ENCODE measurements around the gene UFSP2. TPM values are rescaled to one million over a fixed set of nuclear protein-coding genes. Genes with fewer than 3 reads are reported as not detected.

Gene UFSP2
- total RNA-seq, 2 donors from 2014 or later = 35.1 to 44.7 TPM

DNA sequence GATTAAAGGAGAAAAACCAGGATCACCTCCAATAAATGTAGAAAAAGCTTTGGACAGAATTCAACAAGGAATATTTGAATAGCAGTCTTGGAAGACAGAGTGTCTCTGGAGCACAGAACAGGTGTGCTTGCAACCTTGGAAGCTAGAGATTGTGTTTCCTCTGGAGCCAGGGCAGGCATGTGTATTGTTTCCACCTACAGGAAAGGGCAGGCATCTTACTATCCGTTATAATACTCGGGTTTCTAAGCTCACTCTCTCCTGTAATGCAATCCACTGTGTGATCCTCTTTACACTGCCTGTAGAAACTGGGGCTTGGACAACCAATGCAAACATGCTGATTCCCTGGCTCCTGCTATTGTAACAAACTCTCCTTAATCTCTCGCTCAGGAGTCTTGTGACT is 31.4 kb upstream of the UFSP2 start:
- TF ChIP-seq, protein P1, sequence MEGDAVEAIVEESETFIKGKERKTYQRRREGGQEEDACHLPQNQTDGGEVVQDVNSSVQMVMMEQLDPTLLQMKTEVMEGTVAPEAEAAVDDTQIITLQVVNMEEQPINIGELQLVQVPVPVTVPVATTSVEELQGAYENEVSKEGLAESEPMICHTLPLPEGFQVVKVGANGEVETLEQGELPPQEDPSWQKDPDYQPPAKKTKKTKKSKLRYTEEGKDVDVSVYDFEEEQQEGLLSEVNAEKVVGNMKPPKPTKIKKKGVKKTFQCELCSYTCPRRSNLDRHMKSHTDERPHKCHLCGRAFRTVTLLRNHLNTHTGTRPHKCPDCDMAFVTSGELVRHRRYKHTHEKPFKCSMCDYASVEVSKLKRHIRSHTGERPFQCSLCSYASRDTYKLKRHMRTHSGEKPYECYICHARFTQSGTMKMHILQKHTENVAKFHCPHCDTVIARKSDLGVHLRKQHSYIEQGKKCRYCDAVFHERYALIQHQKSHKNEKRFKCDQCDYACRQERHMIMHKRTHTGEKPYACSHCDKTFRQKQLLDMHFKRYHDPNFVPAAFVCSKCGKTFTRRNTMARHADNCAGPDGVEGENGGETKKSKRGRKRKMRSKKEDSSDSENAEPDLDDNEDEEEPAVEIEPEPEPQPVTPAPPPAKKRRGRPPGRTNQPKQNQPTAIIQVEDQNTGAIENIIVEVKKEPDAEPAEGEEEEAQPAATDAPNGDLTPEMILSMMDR (IDR thresholded peaks at IDR 0.05) = no peak
- no peaks in the 10 kb centered on the region for H3K9me3 ChIP-seq

DNA sequence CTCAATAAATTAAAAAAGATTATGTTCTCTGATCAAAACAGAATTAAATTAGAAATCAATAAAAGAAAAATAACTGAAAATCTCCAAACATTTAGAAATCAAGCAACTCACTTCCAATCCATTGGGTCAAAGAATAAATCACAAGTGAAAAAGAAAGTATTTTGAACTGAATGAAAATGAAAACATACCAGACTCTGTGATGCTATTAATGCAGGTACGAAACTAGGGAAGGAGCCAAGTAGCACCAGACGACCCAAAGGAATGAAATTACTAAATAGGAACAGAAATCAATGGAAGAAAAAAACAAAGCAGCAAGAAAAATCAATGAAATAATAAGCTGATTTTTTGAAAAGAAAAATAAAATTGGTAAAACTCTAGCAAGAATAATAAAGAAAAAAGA is 30.4 kb upstream of the UFSP2 start:
- TF ChIP-seq, protein P1 (IDR thresholded peaks at IDR 0.05) = no peak
- Histone ChIP-seq H3K27me3 (replicated peaks; ENCODE audit: insufficient read depth) (no peaks in the 10 kb centered on the region), H3K36me3 (no peaks in the 10 kb centered on the region), H3K4me3 (no peak overlapping the region), H3K9me3 (no peaks in the 10 kb centered on the region), H3K4me1 (ENCODE audit: control insufficient read depth in 1 of 2, low read depth in 2 of 2) (no peaks in the 10 kb centered on the region), H3K27ac (no peak overlapping the region)
- ATAC-seq (ENCODE audit: insufficient number of reproducible peaks, low FRiP score, low read depth) (no peak), DNase-seq (ENCODE audit: low spot score) (no peak)

More for the DNA sequence above, 31.4 kb upstream of the UFSP2 start:
- Histone ChIP-seq H3K4me1 (ENCODE audit: control insufficient read depth in 1 of 2, low read depth in 2 of 2) (no peaks in the 10 kb centered on the region), H3K27ac (no peak overlapping the region), H3K27me3 (replicated peaks; ENCODE audit: insufficient read depth) (no peaks in the 10 kb centered on the region), H3K4me3 (no peak overlapping the region), H3K36me3 (no peaks in the 10 kb centered on the region)
- DNase-seq (ENCODE audit: low spot score) = no peak
- ATAC-seq (ENCODE audit: insufficient number of reproducible peaks, low FRiP score, low read depth) = no peak

DNA sequence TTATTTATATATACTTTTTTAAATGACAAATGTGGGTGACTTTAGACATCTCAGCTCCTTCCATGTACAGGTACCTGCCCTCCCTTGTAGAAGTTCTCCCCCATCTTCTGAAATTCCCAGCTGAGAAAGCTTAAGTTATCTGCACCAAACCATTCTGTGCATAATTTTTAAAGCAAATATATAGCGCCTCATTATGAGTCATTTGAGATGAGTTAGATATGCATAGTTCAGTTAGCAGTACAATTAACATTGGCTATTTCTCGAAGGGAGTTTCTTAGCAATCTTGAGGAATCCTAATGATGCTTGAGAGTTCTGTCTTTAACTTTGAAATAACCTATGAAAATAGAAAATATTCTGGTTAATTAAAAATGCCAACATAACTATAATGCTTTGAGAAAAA is 19.4 kb upstream of the UFSP2 start:
- no peaks in the 10 kb centered on the region for H3K36me3 ChIP-seq
- ATAC-seq (ENCODE audit: insufficient number of reproducible peaks, low FRiP score, low read depth) (no peak), DNase-seq (ENCODE audit: low spot score) (no peak)
- no peaks in the 10 kb centered on the region for H3K4me1 ChIP-seq (ENCODE audit: control insufficient read depth in 1 of 2, low read depth in 2 of 2)
- H3K27me3 ChIP-seq (replicated peaks; ENCODE audit: insufficient read depth) = no peaks in the 10 kb centered on the region
- H3K9me3 ChIP-seq = no peaks in the 10 kb centered on the region
- TF ChIP-seq, protein P1 (IDR thresholded peaks at IDR 0.05) = no peak
- H3K27ac ChIP-seq = no peak overlapping the region
- no peak overlapping the region for H3K4me3 ChIP-seq

DNA sequence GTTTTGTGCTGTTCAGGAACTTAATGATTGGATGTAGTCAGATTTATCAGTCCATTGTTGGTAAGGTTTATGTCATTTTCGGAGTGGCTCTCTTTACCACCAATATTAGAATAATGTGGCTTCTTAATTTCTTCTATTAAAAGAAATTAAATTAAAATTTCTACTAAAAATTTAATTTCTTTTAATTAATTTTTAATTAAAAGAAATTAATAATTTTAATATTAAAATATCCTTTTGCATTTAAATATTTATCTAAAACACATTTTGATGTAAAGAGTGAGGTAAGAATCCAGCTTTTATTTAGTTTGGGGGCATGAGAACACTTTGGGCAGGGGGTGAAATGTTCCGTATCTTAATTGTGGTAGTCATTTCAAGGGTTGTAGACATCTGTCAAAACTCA is 15.7 kb upstream of the UFSP2 start:
- H3K9me3 ChIP-seq = no peaks in the 10 kb centered on the region
- no peak overlapping the region for H3K4me3 ChIP-seq
- H3K36me3 ChIP-seq = no peaks in the 10 kb centered on the region
- H3K27me3 ChIP-seq (replicated peaks; ENCODE audit: insufficient read depth) = no peaks in the 10 kb centered on the region
- no peak for ATAC-seq (ENCODE audit: insufficient number of reproducible peaks, low FRiP score, low read depth)
- H3K4me1 ChIP-seq (ENCODE audit: control insufficient read depth in 1 of 2, low read depth in 2 of 2) = no peaks in the 10 kb centered on the region
- TF ChIP-seq, protein P1 (IDR thresholded peaks at IDR 0.05) = no peak
- no peak for DNase-seq (ENCODE audit: low spot score)
- no peak overlapping the region for H3K27ac ChIP-seq

DNA sequence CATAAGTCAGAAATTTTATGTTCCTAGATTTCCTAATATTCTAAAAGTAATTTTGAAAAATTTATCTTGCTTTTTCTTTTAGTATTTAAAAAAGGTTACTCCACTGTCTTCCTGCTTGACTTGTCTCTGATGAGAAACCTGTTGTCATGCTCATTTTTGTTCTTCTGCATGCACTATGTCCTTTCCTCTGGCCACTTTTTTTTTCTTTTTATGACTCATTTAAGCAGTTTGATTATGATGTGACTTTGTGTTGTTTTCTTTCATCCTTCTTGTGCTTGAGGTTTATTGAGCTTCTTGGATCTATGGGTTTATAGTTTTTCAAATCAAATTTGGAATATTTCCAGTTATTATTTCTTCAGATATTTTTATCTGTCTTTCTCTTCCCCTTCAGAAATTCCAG is 12.0 kb upstream of the UFSP2 start:
- Histone ChIP-seq H3K9me3 (no peaks in the 10 kb centered on the region), H3K4me3 (no peak overlapping the region), H3K27me3 (replicated peaks; ENCODE audit: insufficient read depth) (no peaks in the 10 kb centered on the region), H3K36me3 (no peaks in the 10 kb centered on the region), H3K4me1 (ENCODE audit: control insufficient read depth in 1 of 2, low read depth in 2 of 2) (no peaks in the 10 kb centered on the region), H3K27ac (no peak overlapping the region)
- ATAC-seq (ENCODE audit: insufficient number of reproducible peaks, low FRiP score, low read depth) = no peak
- no peak for DNase-seq (ENCODE audit: low spot score)
- TF ChIP-seq, protein P1 (IDR thresholded peaks at IDR 0.05) = no peak

All from thoracic aorta (tissue), 2 donors.